Medulla oblongata (tissue), 1 donor: ENCODE data around the gene SIRPB2.

Source experiments
- DNase-seq: peaks from one replicate; pipeline ENCODE4 v3.0.0-alpha.2; 2015; ENCODE audit errors: extremely low spot score

The SIRPB2 gene

DNA sequence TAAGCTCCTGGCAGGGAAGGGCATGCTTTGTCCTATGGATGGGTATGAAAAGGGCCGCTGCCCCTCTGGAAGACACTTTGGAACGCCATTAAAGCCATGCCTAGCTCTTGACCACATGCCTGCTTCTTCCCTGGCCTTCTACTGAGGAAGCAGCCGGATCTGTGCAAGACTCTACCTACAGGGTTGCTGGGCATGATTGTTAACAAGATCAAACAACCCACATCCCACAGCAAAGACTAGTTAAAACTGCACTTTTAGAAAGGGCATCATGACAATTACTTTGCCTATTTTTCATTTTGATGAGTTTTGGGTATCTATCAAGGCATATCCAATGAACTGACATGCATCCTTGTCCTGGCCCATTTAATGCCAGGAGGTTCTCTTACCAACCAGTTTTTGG lies 50.1 kb downstream of the SIRPB2 start:
- DNase-seq, result no peak

DNA sequence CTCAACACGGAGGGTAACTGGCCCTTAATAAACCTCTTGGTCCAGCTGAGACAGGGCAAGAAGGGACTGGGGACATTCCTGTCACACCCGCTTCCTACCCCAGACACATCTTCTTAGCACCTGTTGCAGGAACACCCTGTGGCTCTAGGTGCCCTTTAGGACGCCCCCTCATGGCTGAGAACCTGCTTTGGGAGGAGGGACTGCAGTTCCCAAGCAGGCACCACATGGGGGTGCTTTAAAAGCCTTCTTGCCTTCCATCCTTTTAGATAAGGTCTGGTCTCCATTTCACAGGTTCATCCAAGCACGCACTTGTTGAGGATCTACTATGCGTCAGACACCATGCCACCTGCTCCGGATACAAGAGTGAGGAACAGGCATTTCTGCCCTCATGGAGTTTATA lies 51.2 kb downstream of the SIRPB2 start:
- no peak for DNase-seq

DNA sequence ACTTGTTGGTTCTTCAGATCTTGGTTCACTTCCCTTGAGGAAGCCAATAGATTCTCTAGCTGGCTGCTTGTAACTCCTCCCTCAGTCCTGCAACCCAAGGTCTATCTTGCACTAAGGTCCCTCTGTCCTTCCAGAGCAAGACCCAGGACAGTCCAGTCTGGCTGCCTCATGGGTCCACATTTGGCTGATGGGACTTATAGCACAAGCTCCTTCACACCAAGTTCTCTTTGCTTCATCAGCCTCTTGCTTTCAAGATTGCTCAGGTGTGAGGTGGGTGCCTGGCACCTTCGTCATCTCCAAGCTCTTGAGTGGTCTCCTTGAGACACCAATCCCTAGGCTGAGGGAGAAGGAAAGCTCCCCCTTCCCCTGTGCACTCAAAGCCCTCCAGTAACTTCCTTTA lies 52.9 kb downstream of the SIRPB2 start:
- DNase-seq, result no peak

DNA sequence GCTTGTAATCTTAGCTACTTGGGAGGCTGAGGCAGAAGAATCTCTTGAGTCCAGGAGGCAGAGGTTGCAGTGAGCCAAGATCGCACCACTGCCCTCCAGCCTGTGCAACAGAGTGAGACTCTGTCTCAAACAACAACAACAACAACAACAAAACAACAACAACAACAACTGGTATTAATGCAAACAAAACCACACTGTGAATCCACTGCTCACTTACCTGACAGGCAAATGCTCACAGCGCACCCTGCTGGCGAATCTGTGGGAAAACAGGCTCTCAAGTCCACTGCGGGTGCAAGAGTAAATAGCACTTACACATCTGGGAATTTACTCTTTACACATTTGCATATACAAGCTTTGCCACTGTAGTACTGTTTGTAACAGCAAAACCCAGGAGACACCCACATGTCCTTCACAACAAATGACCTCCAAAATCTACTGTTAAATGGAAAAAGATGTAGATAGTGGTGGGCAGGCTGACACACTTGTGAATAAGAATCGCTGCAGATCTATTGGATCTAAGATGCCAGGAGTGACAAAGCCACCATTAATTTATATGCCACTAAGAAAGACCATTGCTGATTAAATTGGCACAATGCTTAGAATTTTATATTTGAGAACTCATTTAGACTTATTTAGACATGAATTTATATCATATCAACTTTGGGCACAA lies 53.9 kb downstream of the SIRPB2 start:
- DNase-seq, result peak; percentile 85

DNA sequence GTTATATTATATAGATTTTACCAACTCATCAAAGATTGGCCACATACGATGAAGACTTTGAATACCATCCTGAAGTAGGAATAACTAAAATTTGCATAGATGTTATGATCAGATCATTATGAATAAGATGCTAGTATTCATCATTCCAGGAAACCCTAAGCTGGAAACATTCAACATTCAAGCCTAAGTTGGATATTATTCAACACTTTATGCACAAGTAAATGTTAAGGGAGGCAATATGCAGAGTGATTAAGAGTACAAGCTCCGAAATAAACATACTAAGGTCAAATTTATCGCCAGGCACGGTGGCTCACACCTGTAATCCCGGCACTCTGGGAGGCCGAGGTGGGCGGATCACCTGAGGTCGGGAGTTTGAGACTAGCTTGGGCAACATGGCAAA lies 55.0 kb downstream of the SIRPB2 start:
- DNase-seq, result no peak

DNA sequence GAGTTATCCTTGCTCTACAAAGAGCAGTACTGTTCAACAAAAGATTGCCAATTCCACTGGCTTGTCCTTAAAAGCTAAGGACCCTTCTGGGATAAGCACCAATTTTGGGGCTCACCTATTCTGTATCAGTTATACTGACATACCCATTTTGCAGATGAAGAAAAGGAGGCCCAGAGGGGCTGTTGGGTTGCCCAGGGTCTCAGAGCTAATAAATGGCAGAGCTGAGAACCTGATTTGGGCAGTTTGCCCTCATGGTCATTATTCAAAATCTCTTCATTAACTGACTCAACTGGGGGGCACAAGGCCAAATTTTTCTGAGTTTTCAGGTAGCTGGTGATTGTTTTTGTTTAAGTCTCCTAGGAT lies 55.9 kb downstream of the SIRPB2 start:
- no peak for DNase-seq

DNA sequence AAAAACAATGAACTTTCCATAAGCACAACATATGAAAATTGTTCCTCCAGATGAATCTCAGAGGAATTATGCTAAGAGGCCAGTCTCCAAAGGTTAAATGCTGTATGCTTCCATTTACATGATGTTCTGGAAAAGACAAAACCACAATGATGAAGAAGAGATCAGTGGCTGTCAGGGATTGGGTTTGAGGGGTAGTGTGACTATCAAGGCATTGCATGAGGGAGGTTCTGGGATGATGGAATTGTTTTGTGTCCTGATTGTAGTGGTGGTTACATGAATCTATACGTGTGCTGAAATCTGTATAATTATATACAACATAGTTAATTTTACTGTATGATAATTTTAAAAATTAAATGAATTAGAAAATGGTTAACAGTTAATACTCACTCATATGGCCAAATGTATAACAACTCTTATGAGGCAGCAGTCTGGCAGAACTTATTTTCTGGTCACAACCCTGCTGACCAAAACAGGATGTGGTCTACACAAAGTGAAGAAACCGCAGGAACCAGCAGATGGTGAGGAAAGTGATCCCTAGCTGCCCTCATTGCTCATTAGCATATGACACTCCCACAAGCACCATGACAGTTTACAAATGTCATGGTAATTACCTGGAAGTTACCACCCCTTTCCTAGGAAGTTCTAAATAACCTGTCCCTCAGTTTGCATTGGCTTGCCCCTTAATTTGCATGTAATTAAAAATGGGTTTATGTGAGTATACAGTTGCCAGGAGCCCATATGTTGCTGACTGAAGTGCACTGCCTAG lies 56.5 kb downstream of the SIRPB2 start:
- peak; percentile 60 for DNase-seq

DNA sequence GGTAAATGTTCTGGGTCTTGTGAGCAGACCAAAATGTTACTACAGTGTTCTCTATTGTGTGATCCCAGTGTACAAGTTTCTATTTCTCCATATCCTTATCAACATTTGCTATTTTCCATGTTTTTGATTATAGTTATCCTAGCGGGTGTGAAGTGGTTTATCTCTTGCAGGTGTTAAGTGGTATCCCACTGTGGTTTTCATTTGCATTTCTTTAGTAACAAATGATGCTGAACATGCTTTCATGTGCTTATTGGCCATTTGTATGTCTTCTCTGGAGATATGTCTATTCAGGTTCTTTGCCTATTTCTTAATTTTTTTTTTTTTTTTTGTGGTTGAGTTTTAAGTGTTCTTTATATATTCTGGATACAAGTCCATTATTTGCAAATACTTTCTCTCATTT lies 60.1 kb downstream of the SIRPB2 start:
- no peak for DNase-seq

DNA sequence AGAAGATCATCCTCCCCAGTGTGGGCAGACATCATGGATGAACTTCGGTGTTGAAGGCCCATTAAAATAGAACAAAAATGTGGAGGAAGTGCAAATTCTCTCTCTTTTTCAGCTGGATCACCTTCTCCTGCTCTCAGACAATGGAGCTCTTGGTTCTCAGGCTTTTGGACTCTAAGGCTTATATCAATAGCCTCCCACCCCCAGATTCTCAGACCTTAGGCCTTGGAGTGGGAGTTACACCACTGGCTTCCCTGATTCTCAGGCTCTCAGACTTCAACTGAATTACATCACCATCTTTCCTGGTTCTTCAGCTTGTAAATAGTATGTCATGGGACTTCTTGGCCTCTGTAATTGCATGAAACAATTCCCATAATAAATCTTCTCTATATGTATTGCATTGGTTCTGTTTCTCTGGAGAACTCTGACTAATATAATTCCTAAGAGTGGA lies 61.2 kb downstream of the SIRPB2 start:
- no peak for DNase-seq

DNA sequence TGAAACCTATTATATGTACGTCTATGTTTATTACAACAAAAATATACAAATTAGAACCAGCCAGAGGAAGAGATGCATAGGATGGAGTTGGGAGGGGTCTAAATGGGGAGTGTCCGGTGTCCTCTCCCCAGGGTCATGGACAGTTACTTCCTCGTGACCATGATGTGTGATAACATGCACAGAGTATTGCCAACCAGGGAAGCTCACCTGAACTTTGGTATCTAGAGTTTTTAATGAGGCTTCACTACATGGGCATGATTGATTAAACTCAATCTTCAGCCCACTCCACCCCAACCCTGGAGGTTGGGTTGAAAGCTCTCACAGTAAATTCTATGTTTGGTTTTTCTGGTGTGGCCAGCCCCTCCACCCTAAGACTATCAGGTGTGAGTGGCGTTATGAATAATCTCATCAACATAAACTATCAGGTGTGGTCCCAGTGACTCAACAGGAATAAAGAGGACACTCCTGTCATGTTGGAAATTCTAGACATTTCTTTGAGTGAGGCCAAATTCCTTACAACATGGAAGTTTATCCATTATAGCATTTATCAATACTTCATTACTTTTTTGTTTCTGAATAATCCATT lies 62.0 kb downstream of the SIRPB2 start:
- no peak for DNase-seq

DNA sequence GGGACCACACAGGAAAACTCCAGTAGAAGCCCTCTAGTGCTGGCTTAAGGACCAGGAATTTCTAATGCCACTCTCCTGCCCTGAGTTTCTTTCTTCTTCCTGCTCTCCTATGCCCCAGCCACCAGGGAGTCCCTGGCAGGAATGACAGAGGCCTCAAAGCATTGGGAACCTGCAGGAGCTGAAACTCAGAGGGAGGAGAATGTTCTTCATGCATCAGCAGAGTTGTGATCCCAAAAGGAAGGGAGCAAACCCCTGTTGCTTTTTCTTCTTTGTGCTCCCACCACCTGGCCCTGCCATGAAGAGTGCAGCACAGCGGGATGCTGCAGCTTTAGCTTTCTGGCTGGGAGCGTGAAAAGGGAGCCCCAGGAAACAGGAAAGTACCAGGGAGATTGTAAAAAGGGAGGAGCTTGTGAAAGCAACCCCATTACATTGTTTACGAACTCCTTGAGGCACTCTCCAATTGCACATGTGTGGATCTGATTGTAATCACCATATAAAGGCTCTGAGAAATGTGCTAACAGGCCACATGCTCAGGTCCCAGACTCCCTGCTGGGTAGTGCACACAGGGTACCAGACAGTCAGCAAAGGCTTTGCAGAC lies 63.7 kb downstream of the SIRPB2 start:
- DNase-seq, result no peak

DNA sequence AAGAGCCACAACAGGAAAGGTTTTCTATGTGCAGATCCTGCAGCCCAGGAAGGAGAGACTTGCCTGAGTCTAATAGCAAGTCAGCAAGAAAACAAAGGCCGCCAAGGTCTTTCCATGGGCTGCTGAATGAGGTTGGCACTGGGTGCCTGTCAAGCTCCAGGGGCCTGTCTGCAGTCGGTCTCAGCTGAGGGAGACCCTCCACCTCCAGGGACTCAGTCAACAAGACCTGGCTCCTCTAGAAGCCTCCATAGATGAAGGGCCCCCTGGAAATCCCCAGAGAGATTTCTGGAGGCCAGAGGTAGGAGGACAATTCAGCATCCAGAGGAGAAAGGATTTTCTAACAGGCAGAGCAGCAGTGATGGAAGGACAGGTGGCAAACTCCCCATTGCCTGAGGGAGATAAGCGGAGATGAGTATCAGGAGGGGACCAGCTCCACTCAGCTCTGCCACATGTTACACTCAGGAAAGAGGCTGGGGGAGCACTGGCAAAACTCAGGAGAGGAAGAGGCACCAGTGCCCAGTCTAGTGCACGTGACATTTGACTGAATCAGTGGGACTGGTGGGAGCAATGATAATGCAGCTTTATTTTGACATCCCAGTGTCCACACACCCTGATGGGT lies 64.9 kb downstream of the SIRPB2 start:
- DNase-seq, result no peak
